ENCODE data around the gene EHD3.

GRCh38 chr2:31256611-31257382 is 22.8 kb downstream of the EHD3 start:
- no peak for TF ChIP-seq CTCF (conservative IDR thresholded peaks at IDR 0.05)
- TF ChIP-seq EZH2 (IDR thresholded peaks at IDR 0.05; ENCODE audit: low read depth): no peak
